K562 (cell line): ENCODE data around the gene CKMT2. TPM values are rescaled to one million over a fixed set of nuclear protein-coding genes. Genes with fewer than 3 reads are reported as not detected.

Experiments used
- ATAC-seq: fragments of 200-7000 bp; cut with Tn5 transposase; 3 replicates; pipeline ENCODE4 v1.9.1; 2020; ENCODE audit warnings: moderate library complexity
- BruUV-seq: library from RNA; stranded (reverse); fragments of 400-500 nt; replicated peaks from 2 replicates; lab custom pipeline; 2021; lab: Mats Ljungman, UMichigan
- CTCF ChIA-PET: fragments of 300-600 bp; formaldehyde crosslinking; extraction: SDS; loops from one replicate; lab custom pipeline; 2021; ENCODE audit warnings: low intra/inter-chr PET ratio; lab: Yijun Ruan, JAX
- POLR2A ChIA-PET: fragments of 300-600, 350-650 bp; sonication (Branson Sonifier 250); formaldehyde crosslinking; extraction: SDS; loops from one replicate; lab custom pipeline; 2021; ENCODE audit warnings: antibody characterized with exemption, inconsistent platforms; lab: Yijun Ruan, JAX
- DNase-seq, 4 experiments: peaks; one replicate each; pipeline versions ENCODE4 v3.0.0 to v3.0.0-alpha.2; 2011 to 2018; ENCODE audit warnings: low spot score in 3 of 4, mixed read lengths in 3 of 4; ENCODE audit errors: extremely low read depth in 1 of 4
- FAIRE-seq: peaks from 2 replicates; lab custom pipeline; 2011; peaks lifted over from hg19 to GRCh38; lab: Jason Lieb, UNC
- H2AFZ ChIP-seq: 2 replicates; pipeline ENCODE4 v1.6.0; 2011; ENCODE audit warnings: low read depth, low read length, control low read depth, inconsistent platforms
- H3K27ac ChIP-seq: fragments of 200-600 bp; 3 replicates; pipeline ENCODE4 v1.8.0; 2011; ENCODE audit warnings: low read depth, mild to moderate bottlenecking, control low read depth, inconsistent platforms, low read length, moderate library complexity, mixed read lengths; ENCODE audit errors: extremely low read depth
- H3K27me3 ChIP-seq, 2 experiments: fragments of 300-600 bp in 1 of 2; 2 replicates in 1 of 2; 3 replicates in 1 of 2; pipeline versions ENCODE4 v1.6.0 to v1.8.0; 2011; ENCODE audit warnings: inconsistent platforms in 2 of 2, low read length in 2 of 2, mild to moderate bottlenecking in 1 of 2, mixed read lengths in 1 of 2, moderate library complexity in 1 of 2; ENCODE audit not compliant: control insufficient read depth in 2 of 2, insufficient read depth in 2 of 2
- H3K36me3 ChIP-seq: fragments of 300-600 bp; 3 replicates; pipeline ENCODE4 v1.8.0; 2011; ENCODE audit warnings: mild to moderate bottlenecking, low read length, inconsistent platforms; ENCODE audit not compliant: control insufficient read depth, insufficient read depth
- H3K4me1 ChIP-seq, 2 experiments: fragments of 200-600 bp in 1 of 2; replicated peaks in 1 of 2; 2 replicates in 1 of 2; 3 replicates in 1 of 2; pipeline versions ENCODE4 v1.5.1 to v1.8.0; 2011; ENCODE audit warnings: inconsistent platforms in 2 of 2, low read length in 2 of 2, mild to moderate bottlenecking in 1 of 2, mixed read lengths in 1 of 2, moderate library complexity in 1 of 2; ENCODE audit not compliant: control insufficient read depth in 2 of 2, insufficient read depth in 2 of 2
- H3K4me2 ChIP-seq: 2 replicates; pipeline ENCODE4 v1.6.1; 2011; ENCODE audit warnings: low read length, control low read depth, inconsistent platforms, mixed read lengths; ENCODE audit not compliant: insufficient read depth
- H3K4me3 ChIP-seq: fragments of 200-600 bp; sonication (generic), shearing (Covaris generic); 2 replicates; pipeline ENCODE4 v1.5.1; 2016; ENCODE audit warnings: control low read depth, inconsistent platforms
- H3K79me2 ChIP-seq: fragments of 200-600 bp; 3 replicates; pipeline ENCODE4 v1.8.0; 2011; ENCODE audit warnings: low read length, inconsistent platforms; ENCODE audit not compliant: control insufficient read depth, insufficient read depth
- H3K9ac ChIP-seq, 2 experiments: 2 replicates each; pipeline versions ENCODE4 v1.6.0 to v1.6.1; 2011; ENCODE audit warnings: low read depth in 2 of 2, low read length in 2 of 2, control low read depth in 1 of 2, inconsistent platforms in 1 of 2, mild to moderate bottlenecking in 1 of 2, mixed read lengths in 1 of 2; ENCODE audit not compliant: insufficient read depth in 1 of 2
- H3K9me1 ChIP-seq: one replicate; pipeline ENCODE4 v1.6.0; 2011; ENCODE audit warnings: inconsistent platforms, mild to moderate bottlenecking, low read length, moderate library complexity; ENCODE audit not compliant: control insufficient read depth, insufficient read depth
- H3K9me3 ChIP-seq: replicated peaks from 2 replicates; pipeline ENCODE4 v1.5.1; 2011; ENCODE audit warnings: low read depth, low read length, inconsistent platforms; ENCODE audit not compliant: control insufficient read depth, insufficient read depth
- H4K20me1 ChIP-seq: replicated peaks from 2 replicates; pipeline ENCODE4 v1.6.1; 2011; ENCODE audit warnings: low read length, inconsistent platforms, mixed read lengths; ENCODE audit not compliant: control insufficient read depth, insufficient read depth
- ARID1B ChIP-seq: fragments of 450-650 bp; IDR thresholded peaks from 2 replicates; pipeline ENCODE4 v1.6.1; 2016; ENCODE audit warnings: antibody characterized with exemption, mild to moderate bottlenecking, inconsistent platforms
- DIDO1 ChIP-seq: fragments of 450-650 bp; IDR thresholded peaks from 2 replicates; pipeline ENCODE4 v1.6.1; 2016; ENCODE audit warnings: low read depth, missing biosample characterization, missing genetic modification characterization
- E2F3 ChIP-seq: fragments of 250-450 bp; sonication (Bioruptor Pico); IDR thresholded peaks from 2 replicates; pipeline ENCODE4 v1.4.0; 2020; ENCODE audit warnings: mild to moderate bottlenecking
- ESRRA ChIP-seq: fragments of 450-650 bp; IDR thresholded peaks from 2 replicates; pipeline ENCODE4 v1.6.1; 2014; ENCODE audit warnings: low read depth, mild to moderate bottlenecking, moderate library complexity, borderline replicate concordance
- HDAC6 ChIP-seq: IDR thresholded peaks from 2 replicates; pipeline ENCODE4 v1.6.1; 2012; ENCODE audit warnings: low read depth, mild to moderate bottlenecking, control low read depth, inconsistent platforms, low read length, moderate library complexity
- ILK ChIP-seq: fragments of 450-650 bp; IDR thresholded peaks from 2 replicates; pipeline ENCODE4 v1.6.1; 2016; ENCODE audit warnings: missing genetic modification characterization, low read depth, mild to moderate bottlenecking, missing compliant biosample characterization, moderate library complexity, borderline replicate concordance
- MEF2D ChIP-seq: conservative IDR thresholded peaks from 2 replicates; pipeline ENCODE4 v1.6.1; 2016; ENCODE audit warnings: low read depth, missing genetic modification characterization, missing compliant biosample characterization
- NBN ChIP-seq: fragments of 450-650 bp; IDR thresholded peaks from 2 replicates; pipeline ENCODE4 v1.6.1; 2016; ENCODE audit warnings: low read depth, mild to moderate bottlenecking
- NR2C1 ChIP-seq, 2 experiments: fragments of 450-650 bp; IDR thresholded peaks; 2 replicates each; pipeline ENCODE4 v1.6.1; 2017; ENCODE audit warnings: mild to moderate bottlenecking in 2 of 2, antibody characterized with exemption in 1 of 2, inconsistent platforms in 1 of 2, missing compliant biosample characterization in 1 of 2, missing genetic modification characterization in 1 of 2
- PHF20 ChIP-seq: fragments of 450-650 bp; IDR thresholded peaks from 2 replicates; pipeline ENCODE4 v1.6.1; 2018; ENCODE audit not compliant: partially characterized antibody
- SRSF9 ChIP-seq: fragments of 200-400 bp; formaldehyde crosslinking; IDR thresholded peaks from 2 replicates; pipeline ENCODE4 v1.6.1; 2017; ENCODE audit warnings: low read depth, low read length, borderline replicate concordance
- TCF3 ChIP-seq: sonication (generic); formaldehyde crosslinking; IDR thresholded peaks from 2 replicates; pipeline ENCODE4 v1.4.0; 2020; ENCODE audit warnings: mild to moderate bottlenecking, missing genetic modification reagents
- ZC3H11A ChIP-seq: IDR thresholded peaks from 2 replicates; pipeline ENCODE4 v1.6.1; 2012; ENCODE audit warnings: low read depth, low read length, improper control_type of control experiment
- ZC3H8 ChIP-seq: fragments of 450-650 bp; IDR thresholded peaks from 2 replicates; pipeline ENCODE4 v1.6.1; 2017
- WGBS: fragments of 100-300 bp; shearing (Covaris generic); methylation state at CpG from one replicate; pipeline ENCODE4 v1.1.6; 2016; ENCODE audit warnings: low coverage, mixed read lengths; ENCODE audit not compliant: insufficient coverage; ENCODE audit errors: missing lambda C conversion rate; 5-methylcytosine and 5-hydroxymethylcytosine counted together
- in situ Hi-C: fragments of 300-500 bp; cut with MboI; formaldehyde crosslinking; loops from 4 replicates; pipeline ENCODE4 v1.15.0; 2018; ENCODE audit warnings: inconsistent platforms, mixed read lengths
- intact Hi-C: fragments of 100-400 bp; cut with micrococcal nuclease; formaldehyde crosslinking; loops from 2 replicates; pipeline ENCODE4 v1.14.2; 2022
- polyA plus RNA-seq, 8 experiments: library from polyadenylated mRNA; depleted of rRNA in 4 of 8; stranded (reverse) in 5 of 8; unstranded in 3 of 8; fragments of >200 nt; fragmentation: Nextera tagmentation in 2 of 8; fragmentation: Illumina TruSeq in 1 of 8; extraction: Ambion mirVana in 2 of 8; extraction: Trizol in 1 of 8; gene quantifications; 2 replicates each; pipeline versions ENCODE4 v1.2.1 to v1.2.3, GENCODE V29; 2011 to 2014; ENCODE audit warnings: inconsistent platforms in 1 of 8, missing spikeins in 1 of 8
- total RNA-seq, 7 experiments: library from RNA; depleted of rRNA in 6 of 7; stranded (reverse); fragments of >200 nt in 6 of 7; fragmentation: Illumina TruSeq in 2 of 7; extraction: Trizol in 2 of 7; gene quantifications; 2 replicates each; pipeline versions ENCODE4 v1.2.1 to v1.2.3, GENCODE V29; 2011 to 2021; ENCODE audit warnings: low replicate concordance in 1 of 7
- TF ChIP-seq, protein P1 (sequence below), 2 experiments: IDR thresholded peaks; 2 replicates each; pipeline ENCODE4 v1.6.1; 2011; ENCODE audit warnings: borderline replicate concordance in 1 of 2, control low read depth in 1 of 2, low read depth in 1 of 2, low read length in 1 of 2, mild to moderate bottlenecking in 1 of 2, mixed read lengths in 1 of 2, moderate library complexity in 1 of 2; ENCODE audit not compliant: insufficient read depth in 1 of 2, insufficient read length in 1 of 2, poor library complexity in 1 of 2, severe bottlenecking in 1 of 2; ENCODE audit errors: extremely low read depth in 1 of 2
- TF ChIP-seq, protein P2 (sequence below): fragments of 250-450 bp; sonication (Bioruptor Pico); IDR thresholded peaks from 2 replicates; pipeline ENCODE4 v1.8.0; 2022; ENCODE audit warnings: moderate library complexity, mild to moderate bottlenecking, inconsistent platforms
- TF ChIP-seq, protein P3 (sequence below): fragments of 200-400 bp; formaldehyde crosslinking; IDR thresholded peaks from 2 replicates; pipeline ENCODE4 v1.6.1; 2017; ENCODE audit warnings: mild to moderate bottlenecking, low read depth, low read length, moderate library complexity

The CKMT2 gene
- total and polyA plus RNA-seq, 9 of the 15 experiments (the other 6 are each of a cell fraction or from before 2014, with no cell fraction given) = 0.03 TPM; not detected in 8

DNA sequence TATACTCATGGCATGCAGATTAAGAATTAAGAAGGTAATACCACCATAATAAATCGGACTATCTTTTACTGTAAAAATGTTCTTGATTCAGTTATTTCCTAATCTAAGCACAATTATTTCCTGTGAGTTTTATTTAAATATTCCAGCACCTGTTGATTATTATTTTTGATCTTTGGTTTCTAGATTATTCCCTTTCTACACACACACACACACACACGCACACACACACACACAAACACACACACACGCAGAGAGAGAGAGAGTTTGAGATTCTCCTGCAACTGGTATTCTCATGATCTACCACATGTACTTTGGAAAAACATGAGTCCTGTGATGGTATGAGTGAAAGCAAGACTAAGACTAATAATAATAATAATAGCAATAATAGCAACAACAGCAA, 17.0 kb upstream of the CKMT2 start (continued):
- no peak for TF ChIP-seq ESRRA

DNA sequence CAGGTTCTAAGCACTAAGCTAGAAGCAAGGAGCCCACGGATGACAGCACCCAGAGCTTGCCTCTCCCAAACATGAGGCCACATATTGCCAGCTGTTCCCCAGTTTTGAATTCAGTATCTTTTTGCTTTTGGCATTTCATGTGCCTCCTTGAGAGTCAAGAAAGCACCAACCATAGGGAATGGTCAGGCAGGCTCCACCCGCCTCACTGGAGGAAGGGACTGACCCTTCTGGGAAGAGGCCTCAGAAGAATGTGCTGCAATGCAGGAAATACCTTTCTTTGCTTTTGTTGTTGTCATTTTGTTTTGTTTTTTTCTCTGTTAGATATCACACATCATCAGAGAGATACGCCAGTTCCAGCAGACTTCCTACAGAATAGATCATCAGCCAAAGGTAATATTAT, 13.7 kb upstream of the CKMT2 start:
- TF ChIP-seq DIDO1 (tag) (no peak), HDAC6 (no peak), MEF2D (no peak), NR2C1 (IDR thresholded peaks at IDR 0.05) (no peak), NR2C1 (tag; IDR thresholded peaks at IDR 0.05) (no peak), ZC3H8 (no peak), ARID1B (no peak), PHF20 (no peak), ILK (tag) (no peak), TCF3 (CRISPR knock-in tag) (no peak), ZC3H11A (no peak), SRSF9 (no peak), NBN (no peak), E2F3 (CRISPR knock-in tag) (no peak)
- TF ChIP-seq, protein P1, sequence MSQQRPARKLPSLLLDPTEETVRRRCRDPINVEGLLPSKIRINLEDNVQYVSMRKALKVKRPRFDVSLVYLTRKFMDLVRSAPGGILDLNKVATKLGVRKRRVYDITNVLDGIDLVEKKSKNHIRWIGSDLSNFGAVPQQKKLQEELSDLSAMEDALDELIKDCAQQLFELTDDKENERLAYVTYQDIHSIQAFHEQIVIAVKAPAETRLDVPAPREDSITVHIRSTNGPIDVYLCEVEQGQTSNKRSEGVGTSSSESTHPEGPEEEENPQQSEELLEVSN (IDR thresholded peaks at IDR 0.05; ENCODE audit: borderline replicate concordance in 1 of 2, extremely low read depth in 1 of 2, insufficient read depth in 1 of 2, insufficient read length in 1 of 2, low read depth in 1 of 2, low read length in 1 of 2, poor library complexity in 1 of 2, severe bottlenecking in 1 of 2) = no peak
- TF ChIP-seq, protein P2, sequence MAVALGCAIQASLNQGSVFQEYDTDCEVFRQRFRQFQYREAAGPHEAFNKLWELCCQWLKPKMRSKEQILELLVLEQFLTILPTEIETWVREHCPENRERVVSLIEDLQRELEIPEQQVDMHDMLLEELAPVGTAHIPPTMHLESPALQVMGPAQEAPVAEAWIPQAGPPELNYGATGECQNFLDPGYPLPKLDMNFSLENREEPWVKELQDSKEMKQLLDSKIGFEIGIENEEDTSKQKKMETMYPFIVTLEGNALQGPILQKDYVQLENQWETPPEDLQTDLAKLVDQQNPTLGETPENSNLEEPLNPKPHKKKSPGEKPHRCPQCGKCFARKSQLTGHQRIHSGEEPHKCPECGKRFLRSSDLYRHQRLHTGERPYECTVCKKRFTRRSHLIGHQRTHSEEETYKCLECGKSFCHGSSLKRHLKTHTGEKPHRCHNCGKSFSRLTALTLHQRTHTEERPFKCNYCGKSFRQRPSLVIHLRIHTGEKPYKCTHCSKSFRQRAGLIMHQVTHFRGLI (CRISPR knock-in tag) = no peak
- TF ChIP-seq, protein P3, sequence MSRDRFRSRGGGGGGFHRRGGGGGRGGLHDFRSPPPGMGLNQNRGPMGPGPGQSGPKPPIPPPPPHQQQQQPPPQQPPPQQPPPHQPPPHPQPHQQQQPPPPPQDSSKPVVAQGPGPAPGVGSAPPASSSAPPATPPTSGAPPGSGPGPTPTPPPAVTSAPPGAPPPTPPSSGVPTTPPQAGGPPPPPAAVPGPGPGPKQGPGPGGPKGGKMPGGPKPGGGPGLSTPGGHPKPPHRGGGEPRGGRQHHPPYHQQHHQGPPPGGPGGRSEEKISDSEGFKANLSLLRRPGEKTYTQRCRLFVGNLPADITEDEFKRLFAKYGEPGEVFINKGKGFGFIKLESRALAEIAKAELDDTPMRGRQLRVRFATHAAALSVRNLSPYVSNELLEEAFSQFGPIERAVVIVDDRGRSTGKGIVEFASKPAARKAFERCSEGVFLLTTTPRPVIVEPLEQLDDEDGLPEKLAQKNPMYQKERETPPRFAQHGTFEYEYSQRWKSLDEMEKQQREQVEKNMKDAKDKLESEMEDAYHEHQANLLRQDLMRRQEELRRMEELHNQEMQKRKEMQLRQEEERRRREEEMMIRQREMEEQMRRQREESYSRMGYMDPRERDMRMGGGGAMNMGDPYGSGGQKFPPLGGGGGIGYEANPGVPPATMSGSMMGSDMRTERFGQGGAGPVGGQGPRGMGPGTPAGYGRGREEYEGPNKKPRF = no peak
- TF ChIP-seq, all 486 proteins: peak for 0
- Histone ChIP-seq H3K27me3 (peaks cover 11 to 32% of the 10 kb centered on the region in 2 experiments; a peak in 3 of 5 replicates), H3K4me1 (no peaks in the 10 kb centered on the region), H3K4me3 (no peak overlapping the region), H4K20me1 (no peaks in the 10 kb centered on the region), H3K4me2 (no peak overlapping the region), H3K27ac (no peak overlapping the region), H3K36me3 (no peaks in the 10 kb centered on the region), H3K9me1 (no peaks in the 10 kb centered on the region), H3K79me2 (no peaks in the 10 kb centered on the region), H2AFZ (no peak overlapping the region), H3K9me3 (no peaks in the 10 kb centered on the region), H3K9ac (no peak overlapping the region)
- no peak for ATAC-seq
- in situ Hi-C loops (no loop called here), intact Hi-C loops (no loop called here)
- no peak for FAIRE-seq
- DNase-seq = no peak
- 7% methylated on average over 2 of the region's 3 CpGs for WGBS
- no TSS peak for BruUV-seq
- CTCF ChIA-PET = no interaction called here
- POLR2A ChIA-PET = interaction anchor here (0.7 kb wide), 1 partner anchor 17 kb away, joined by 3 read pairs; no protein-coding TSS in a partner anchor
